MM.1S (cell line): Measurements from ENCODE around the gene ERCC2.

Source experiments
- EZH2 ChIP-seq: fragments of 300-600 bp; sonication (generic); optimal IDR thresholded peaks from 2 replicates; pipeline ENCODE3; 2017; ENCODE audit warnings: low read depth, mild to moderate bottlenecking, antibody characterized with exemption, low read length, mixed read lengths
- TF ChIP-seq, protein P1 (sequence below): fragments of 300-600 bp; sonication (generic); IDR thresholded peaks from 2 replicates; pipeline ENCODE4 v1.5.1; 2016; ENCODE audit warnings: antibody characterized with exemption, low read length, mixed read lengths

DNA sequence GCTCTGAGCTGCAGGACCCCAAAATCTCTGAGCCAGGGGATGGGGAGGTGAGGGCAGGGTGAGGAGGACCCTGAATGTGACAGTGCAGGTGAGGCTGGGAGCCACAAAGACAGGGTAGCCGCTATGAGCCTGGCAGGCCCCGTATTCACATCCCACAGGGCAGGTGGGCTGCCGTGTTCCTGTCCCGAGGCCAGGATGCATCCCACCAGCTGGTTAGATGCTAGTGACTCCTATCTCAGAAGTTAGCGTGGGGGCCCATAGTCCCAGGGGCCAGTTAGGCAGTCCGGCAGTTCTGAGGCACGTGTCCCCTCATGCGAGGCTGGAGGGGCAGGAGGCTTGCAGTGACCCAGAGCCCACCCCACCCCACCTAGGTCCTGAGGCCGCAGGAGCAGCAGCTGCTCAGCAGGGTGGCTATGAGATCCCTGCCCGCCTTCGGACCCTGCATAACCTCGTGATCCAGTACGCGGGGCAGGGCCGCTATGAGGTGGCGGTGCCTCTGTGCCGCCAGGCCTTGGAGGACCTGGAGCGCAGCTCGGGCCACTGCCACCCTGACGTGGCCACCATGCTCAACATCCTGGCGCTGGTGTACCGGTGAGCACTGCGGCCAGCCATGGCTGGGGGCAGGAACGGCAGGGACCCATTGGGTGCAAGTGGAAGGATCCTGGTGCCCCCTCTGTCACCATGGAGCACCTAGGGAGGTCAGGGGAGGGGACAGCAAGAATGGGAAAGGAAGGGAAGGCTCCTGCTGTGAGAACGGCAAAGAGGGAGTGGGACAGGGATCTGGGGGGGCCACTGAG, 22.6 kb downstream of the ERCC2 start:
- TF ChIP-seq, protein P1, sequence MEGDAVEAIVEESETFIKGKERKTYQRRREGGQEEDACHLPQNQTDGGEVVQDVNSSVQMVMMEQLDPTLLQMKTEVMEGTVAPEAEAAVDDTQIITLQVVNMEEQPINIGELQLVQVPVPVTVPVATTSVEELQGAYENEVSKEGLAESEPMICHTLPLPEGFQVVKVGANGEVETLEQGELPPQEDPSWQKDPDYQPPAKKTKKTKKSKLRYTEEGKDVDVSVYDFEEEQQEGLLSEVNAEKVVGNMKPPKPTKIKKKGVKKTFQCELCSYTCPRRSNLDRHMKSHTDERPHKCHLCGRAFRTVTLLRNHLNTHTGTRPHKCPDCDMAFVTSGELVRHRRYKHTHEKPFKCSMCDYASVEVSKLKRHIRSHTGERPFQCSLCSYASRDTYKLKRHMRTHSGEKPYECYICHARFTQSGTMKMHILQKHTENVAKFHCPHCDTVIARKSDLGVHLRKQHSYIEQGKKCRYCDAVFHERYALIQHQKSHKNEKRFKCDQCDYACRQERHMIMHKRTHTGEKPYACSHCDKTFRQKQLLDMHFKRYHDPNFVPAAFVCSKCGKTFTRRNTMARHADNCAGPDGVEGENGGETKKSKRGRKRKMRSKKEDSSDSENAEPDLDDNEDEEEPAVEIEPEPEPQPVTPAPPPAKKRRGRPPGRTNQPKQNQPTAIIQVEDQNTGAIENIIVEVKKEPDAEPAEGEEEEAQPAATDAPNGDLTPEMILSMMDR: no peak
- no peak for TF ChIP-seq EZH2
